Gastrocnemius medialis (tissue), 4 donors: ENCODE measurements around the gene CCDC106.

Experiments
- POLR2A ChIP-seq, 2 donors: fragments of 450-650 bp; IDR thresholded peaks; one replicate each; pipeline ENCODE4 v1.6.1; 2017; ENCODE audit warnings: antibody characterized with exemption in 2 of 2, mild to moderate bottlenecking in 2 of 2, moderate library complexity in 2 of 2
- TF ChIP-seq, protein P1 (sequence below), 5 experiments: fragments of 450-650 bp in 3 of 5; fragments of 200-600 bp in 2 of 5; sonication (generic) in 2 of 5; IDR thresholded peaks in 4 of 5; conservative IDR thresholded peaks in 1 of 5; 1 replicate in 4 of 5; 2 replicates in 1 of 5; pipeline ENCODE4 v1.5.1; 2016 to 2019; ENCODE audit warnings: antibody characterized with exemption in 5 of 5, mild to moderate bottlenecking in 3 of 5, moderate library complexity in 3 of 5

DNA sequence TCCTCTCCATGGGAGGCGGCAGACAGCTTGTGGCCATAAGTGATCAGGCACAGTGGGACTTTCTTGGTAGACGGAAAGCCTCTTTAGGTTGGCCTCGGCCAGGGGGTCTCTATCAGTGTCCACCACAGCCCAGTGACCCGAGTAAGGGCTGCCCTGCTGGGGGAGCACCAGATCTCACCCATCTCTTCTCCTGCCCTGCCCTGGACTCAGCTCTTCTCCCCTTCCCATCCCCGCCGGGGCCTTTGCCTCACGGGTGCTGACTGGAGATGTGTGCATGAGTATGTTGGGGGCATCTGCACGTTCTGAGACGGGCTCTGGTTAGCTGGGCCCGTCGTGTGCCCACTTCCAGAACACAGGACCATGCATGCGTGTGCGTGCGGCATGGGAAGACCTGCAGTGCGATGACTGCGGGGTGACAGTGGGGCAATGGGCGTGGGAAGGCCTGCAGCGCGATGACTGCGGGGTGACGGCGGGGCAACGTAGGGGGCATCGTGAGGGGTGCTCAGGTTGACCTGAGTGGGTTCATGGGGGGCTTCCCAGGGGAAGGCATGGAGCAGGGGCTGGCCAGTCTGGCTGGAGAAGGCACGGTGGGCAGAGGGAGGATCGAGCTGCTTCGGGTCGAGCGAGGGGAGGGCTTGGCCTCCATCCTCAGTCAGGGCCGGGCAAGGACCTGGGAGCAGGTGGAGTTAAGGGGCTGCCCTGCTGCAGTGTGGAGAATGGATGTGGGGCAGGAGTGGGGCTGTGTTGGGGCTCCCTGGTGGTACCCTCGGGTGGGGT lies 42.9 kb downstream of the CCDC106 start:
- no peak for TF ChIP-seq POLR2A (IDR thresholded peaks at IDR 0.05)
- TF ChIP-seq, protein P1, sequence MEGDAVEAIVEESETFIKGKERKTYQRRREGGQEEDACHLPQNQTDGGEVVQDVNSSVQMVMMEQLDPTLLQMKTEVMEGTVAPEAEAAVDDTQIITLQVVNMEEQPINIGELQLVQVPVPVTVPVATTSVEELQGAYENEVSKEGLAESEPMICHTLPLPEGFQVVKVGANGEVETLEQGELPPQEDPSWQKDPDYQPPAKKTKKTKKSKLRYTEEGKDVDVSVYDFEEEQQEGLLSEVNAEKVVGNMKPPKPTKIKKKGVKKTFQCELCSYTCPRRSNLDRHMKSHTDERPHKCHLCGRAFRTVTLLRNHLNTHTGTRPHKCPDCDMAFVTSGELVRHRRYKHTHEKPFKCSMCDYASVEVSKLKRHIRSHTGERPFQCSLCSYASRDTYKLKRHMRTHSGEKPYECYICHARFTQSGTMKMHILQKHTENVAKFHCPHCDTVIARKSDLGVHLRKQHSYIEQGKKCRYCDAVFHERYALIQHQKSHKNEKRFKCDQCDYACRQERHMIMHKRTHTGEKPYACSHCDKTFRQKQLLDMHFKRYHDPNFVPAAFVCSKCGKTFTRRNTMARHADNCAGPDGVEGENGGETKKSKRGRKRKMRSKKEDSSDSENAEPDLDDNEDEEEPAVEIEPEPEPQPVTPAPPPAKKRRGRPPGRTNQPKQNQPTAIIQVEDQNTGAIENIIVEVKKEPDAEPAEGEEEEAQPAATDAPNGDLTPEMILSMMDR (IDR thresholded peaks at IDR 0.05 in 4 of 5, conservative IDR thresholded peaks at IDR 0.05 in 1 of 5): no peak
